ENCODE data around the gene RFX3. TPM values are rescaled to one million over a fixed set of nuclear protein-coding genes. Genes with fewer than 3 reads are reported as not detected.

Gene RFX3
- total and polyA plus RNA-seq, 2 donors (not counting 3 experiments of a cell fraction or from before 2014, with no cell fraction given) = 4.8 to 10.5 TPM

DNA sequence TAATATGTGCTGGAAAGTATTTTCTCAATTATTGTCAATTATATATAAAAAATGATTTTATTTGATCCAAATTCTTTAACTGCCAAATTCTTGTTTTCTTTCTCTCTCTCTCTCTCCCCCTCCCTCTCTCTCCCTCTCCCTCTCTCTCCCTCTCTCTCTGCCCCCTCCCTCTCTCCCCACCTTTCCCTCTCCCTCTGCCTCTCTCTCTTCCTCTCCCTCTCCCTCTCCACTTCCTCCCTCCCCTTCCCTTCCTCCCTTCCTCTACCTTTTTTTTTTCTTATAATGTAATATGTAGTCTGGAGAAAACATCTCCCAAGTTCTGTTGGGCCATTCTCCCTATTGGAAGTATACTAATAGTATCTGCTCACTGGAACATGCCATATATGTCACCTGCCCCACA, 6.4 kb upstream of the RFX3 start:
- DNase-seq (ENCODE audit: low read depth, low spot score) (no peak), FAIRE-seq (no peak)
- Histone ChIP-seq H3K79me2 (ENCODE audit: control insufficient read depth, insufficient read depth, low read length) (no peaks in the 10 kb centered on the region), H3K4me1 (ENCODE audit: control insufficient read depth, extremely low read depth, insufficient read depth, low read length) (peaks cover 10% of the 10 kb centered on the region), H3K4me2 (ENCODE audit: insufficient read depth, low read length) (no peak overlapping the region), H3K4me3 (replicated peaks in 1 of 3; ENCODE audit: insufficient read depth in 1 of 3, low read depth in 1 of 3, low read length in 3 of 3) (no peak overlapping the region), H3K36me3 (ENCODE audit: control insufficient read depth in 2 of 2, extremely low read depth in 1 of 2, insufficient read depth in 2 of 2, low read length in 2 of 2) (no peaks in the 10 kb centered on the region), H3K9me3 (replicated peaks; ENCODE audit: control insufficient read depth, insufficient read depth, low read length) (no peaks in the 10 kb centered on the region), H4K20me1 (replicated peaks; ENCODE audit: control insufficient read depth, extremely low read depth, insufficient read depth, low read length) (no peaks in the 10 kb centered on the region), H3K9me1 (replicated peaks; ENCODE audit: control insufficient read depth, extremely low read depth, insufficient read depth, low read length) (no peaks in the 10 kb centered on the region), H3K9ac (replicated peaks; ENCODE audit: extremely low read depth, insufficient read depth, low read length) (no peak overlapping the region), H3K27ac (ENCODE audit: insufficient read depth, low read depth, low read length) (no peak overlapping the region), H3K27me3 (ENCODE audit: control insufficient read depth in 2 of 2, insufficient read depth in 2 of 2, low read length in 2 of 2) (no peaks in the 10 kb centered on the region), H2AFZ (ENCODE audit: low read depth, low read length) (no peak overlapping the region)
- TF ChIP-seq EZH2 (IDR thresholded peaks at IDR 0.05; ENCODE audit: borderline replicate concordance, low read depth, low read length, severe bottlenecking) (no peak), FOS (IDR thresholded peaks at IDR 0.05; ENCODE audit: borderline replicate concordance, insufficient read depth, low read length) (no peak), POLR2A (IDR thresholded peaks at IDR 0.05; ENCODE audit: low read depth, low read length) (no peak), POLR2AphosphoS5 (IDR thresholded peaks at IDR 0.05; ENCODE audit: insufficient read depth, low read depth, low read length) (no peak), GATA2 (IDR thresholded peaks at IDR 0.05; ENCODE audit: insufficient read depth, insufficient read length, low read depth, low read length) (no peak), JUN (IDR thresholded peaks at IDR 0.05; ENCODE audit: borderline replicate concordance, insufficient read depth, insufficient read length, low read depth) (no peak), MYC (IDR thresholded peaks at IDR 0.05; ENCODE audit: low read depth, low read length) (no peak)
- TF ChIP-seq, protein P1, sequence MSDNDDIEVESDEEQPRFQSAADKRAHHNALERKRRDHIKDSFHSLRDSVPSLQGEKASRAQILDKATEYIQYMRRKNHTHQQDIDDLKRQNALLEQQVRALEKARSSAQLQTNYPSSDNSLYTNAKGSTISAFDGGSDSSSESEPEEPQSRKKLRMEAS (IDR thresholded peaks at IDR 0.05; ENCODE audit: insufficient read depth, insufficient read length) = no peak
- TF ChIP-seq, protein P2, sequence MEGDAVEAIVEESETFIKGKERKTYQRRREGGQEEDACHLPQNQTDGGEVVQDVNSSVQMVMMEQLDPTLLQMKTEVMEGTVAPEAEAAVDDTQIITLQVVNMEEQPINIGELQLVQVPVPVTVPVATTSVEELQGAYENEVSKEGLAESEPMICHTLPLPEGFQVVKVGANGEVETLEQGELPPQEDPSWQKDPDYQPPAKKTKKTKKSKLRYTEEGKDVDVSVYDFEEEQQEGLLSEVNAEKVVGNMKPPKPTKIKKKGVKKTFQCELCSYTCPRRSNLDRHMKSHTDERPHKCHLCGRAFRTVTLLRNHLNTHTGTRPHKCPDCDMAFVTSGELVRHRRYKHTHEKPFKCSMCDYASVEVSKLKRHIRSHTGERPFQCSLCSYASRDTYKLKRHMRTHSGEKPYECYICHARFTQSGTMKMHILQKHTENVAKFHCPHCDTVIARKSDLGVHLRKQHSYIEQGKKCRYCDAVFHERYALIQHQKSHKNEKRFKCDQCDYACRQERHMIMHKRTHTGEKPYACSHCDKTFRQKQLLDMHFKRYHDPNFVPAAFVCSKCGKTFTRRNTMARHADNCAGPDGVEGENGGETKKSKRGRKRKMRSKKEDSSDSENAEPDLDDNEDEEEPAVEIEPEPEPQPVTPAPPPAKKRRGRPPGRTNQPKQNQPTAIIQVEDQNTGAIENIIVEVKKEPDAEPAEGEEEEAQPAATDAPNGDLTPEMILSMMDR (IDR thresholded peaks at IDR 0.05; ENCODE audit: extremely low read depth in 1 of 2, insufficient read depth in 1 of 2, low read depth in 1 of 2, low read length in 2 of 2) = no peak
- dilution Hi-C loops (cut with MboI; ENCODE audit: extremely low pct_ligation_motif_present, low sequenced_read_pairs) (no loop called here), intact Hi-C loops (cut with micrococcal nuclease) (no loop called here)
- ChIA-PET POLR2A (no interaction called here), CTCF (no interaction called here)
- BruUV-seq (replicated peaks) = no TSS peak
